NCI-H146 treated with DMSO at 0.1 percent for 48 hours (cell line): ENCODE measurements around the gene IRF9.
A peak's percentile ranks its signal among the peaks of the same experiment; 100 is the strongest.

Source experiments
- DNase-seq: peaks from one replicate; lab custom pipeline; 2025; ENCODE audit not compliant: unreplicated experiment; lab: John Stamatoyannopoulos, UW

Gene IRF9

GRCh38 chr14:24131549-24131966 lies 29.5 kb upstream of the IRF9 start:
- DNase-seq = no peak

- DNase-seq = peak; percentile 39
These were observed 28.9 kb upstream of the IRF9 start for GRCh38 chr14:24132061-24132685.

GRCh38 chr14:24132976-24133375 lies 28.1 kb upstream of the IRF9 start:
- no peak for DNase-seq

GRCh38 chr14:24133735-24134134 lies 27.3 kb upstream of the IRF9 start:
- DNase-seq = no peak

GRCh38 chr14:24135584-24135833 lies 25.6 kb upstream of the IRF9 start:
- no peak for DNase-seq

- DNase-seq = peak; percentile 84
These were observed 25.0 kb upstream of the IRF9 start, which contains the start of gene PSME1 for GRCh38 chr14:24135834-24136683. Gene PSME1, plus strand, starts transcription at chr14:24136194. Its CDS starts 69 bp downstream, at chr14:24136263.

DNA sequence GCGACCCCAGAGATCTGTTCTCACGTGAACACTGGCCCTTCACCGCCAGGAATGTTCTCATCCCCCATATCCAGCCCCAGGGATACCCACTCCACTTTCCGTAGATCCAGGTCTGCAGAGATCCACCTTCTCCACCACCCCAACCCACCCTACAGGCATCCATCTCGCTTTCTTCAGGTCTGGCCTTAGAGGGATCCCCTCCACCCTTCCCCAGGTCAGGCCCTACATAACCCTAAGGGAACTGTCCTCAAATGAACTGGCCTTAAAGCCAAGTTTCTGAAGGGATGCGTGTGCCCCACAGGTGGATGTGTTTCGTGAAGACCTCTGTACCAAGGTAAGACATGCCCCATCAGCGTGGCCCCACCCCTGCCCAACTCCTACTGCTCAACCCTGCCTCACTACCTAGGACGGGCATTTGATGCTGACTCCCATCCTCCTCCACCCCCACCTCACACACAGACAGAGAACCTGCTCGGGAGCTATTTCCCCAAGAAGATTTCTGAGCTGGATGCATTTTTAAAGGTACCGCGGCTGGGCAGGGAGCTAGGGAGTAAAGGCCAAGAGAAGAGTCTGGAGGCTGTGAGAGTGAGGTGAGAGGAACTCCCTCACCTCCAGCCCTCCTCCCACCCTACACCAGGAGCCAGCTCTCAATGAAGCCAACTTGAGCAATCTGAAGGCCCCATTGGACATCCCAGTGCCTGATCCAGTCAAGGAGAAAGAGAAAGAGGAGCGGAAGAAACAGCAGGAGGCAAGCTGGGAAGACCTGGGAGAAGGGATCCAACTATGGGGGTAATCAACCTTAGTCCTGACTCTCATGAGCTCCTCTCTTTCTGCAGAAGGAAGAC lies 24.2 kb upstream of the IRF9 start:
- DNase-seq = no peak

DNA sequence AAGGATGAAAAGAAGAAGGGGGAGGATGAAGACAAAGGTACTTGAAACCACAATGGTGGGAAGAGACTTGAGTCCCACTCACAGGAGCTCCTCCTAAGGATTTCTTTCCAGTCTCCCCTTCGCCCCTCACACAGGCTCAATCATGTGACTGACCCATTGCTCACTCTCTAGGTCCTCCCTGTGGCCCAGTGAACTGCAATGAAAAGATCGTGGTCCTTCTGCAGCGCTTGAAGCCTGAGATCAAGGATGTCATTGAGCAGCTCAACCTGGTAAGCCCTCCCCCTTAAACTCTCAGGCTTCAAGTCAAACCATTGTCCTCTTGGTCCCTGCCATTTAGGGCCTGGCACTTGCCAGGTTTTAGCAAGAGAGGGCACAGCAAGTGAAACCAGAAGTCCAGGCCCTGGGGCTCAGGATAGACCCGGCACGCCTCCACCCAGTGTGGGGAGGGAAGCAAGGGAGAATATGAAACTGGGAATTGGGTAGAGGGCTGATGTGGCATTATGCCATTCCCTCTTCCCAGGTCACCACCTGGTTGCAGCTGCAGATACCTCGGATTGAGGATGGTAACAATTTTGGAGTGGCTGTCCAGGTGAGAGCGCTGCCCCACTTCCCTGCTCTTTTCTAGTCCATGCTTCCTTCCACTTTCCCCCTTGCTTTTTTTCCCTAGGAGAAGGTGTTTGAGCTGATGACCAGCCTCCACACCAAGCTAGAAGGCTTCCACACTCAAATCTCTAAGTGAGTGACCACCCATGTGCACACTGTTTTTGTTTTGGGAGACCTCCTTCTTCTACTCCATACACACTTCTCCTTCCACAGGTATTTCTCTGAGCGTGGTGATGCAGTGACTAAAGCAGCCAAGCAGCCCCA lies 23.3 kb upstream of the IRF9 start:
- DNase-seq = no peak

- no peak for DNase-seq
These were observed 22.4 kb upstream of the IRF9 start for GRCh38 chr14:24138396-24139271.

GRCh38 chr14:24139272-24139934 lies 21.7 kb upstream of the IRF9 start:
- DNase-seq = no peak

DNA sequence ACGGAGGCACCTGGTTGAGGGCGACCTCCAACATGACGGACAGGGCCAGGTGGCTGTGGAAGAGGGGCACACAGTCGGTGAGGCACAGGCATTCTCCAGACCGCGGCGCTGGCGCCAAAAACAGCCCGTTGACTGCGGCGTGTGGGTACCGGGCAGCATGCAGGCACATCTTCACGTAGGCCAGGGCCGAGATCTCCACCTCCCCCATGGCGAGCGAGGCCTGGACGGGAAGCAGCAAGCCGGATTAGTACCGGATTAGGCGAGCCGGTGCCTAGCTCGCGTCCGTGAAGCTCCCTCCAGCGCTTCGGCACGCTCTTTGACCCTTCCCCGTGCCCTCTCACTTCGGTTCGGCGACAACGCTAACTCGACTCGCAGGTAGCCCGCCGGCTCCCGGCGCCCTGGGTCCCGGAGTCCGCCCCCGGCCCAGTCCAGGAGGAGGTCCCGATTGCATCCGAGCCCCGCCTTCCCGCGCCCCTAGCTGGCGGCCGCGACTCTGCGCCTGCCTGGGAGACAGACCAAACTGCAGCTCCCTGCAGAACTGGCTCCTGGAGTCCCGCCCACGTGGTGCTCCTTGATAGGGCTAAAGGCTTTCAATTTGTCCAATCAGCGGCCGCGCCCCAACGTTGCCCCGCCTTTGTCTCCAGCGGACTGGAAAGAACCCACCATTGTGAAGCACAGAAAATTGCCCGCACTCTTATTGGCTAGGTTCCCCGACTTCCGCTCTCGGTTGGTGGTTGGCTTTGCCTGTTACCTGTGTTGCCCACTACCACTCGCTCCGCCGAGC lies 19.8 kb upstream of the IRF9 start, which contains the start of gene EMC9:
Gene EMC9, minus strand, starts transcription at position 495 of the 784 bp plus-strand sequence. Its CDS starts 287 bp downstream, at position 208.
- DNase-seq = peak; percentile 98

- no peak for DNase-seq
These were observed 17.6 kb upstream of the IRF9 start for GRCh38 chr14:24143511-24143910.

DNA sequence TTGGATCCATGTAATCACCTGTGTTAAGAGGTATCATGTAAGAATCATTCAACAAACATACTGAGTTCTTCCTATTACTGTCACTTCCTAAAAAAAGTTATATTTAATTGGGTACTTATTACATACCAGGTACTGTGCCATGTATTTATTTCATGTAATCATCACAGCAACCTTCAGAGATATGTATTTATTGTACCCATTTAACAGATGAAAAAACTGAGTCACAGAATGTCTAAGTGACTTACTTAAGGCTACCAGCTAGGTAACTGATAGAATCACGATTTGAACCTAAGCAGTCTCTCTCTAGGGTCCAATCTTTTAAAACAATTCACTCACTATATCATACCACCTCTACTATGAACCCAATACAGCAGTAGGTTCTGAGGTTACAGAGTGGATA lies 16.6 kb upstream of the IRF9 start:
- DNase-seq = no peak

DNA sequence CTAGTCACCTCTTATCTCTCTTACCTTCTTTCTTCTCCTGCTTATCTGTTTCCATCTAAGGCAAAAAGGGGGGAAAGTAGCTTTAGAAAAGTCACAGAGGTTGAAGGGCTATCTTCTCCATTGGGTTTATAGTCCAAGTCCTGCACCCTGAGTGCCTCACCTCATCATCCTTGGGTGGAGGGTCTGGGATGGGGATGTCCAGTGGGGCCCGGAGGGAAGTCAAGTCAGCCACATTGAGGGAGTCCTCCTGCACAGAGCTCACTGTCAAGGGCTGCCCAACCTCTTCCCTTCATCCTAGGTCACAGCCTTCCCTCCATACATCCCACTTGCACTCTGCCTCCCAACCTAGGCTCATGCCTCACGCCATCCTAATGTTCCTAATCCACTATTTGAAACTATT lies 15.8 kb upstream of the IRF9 start:
- no peak for DNase-seq

GRCh38 chr14:24145690-24146452 lies 15.2 kb upstream of the IRF9 start:
- DNase-seq = no peak

DNA sequence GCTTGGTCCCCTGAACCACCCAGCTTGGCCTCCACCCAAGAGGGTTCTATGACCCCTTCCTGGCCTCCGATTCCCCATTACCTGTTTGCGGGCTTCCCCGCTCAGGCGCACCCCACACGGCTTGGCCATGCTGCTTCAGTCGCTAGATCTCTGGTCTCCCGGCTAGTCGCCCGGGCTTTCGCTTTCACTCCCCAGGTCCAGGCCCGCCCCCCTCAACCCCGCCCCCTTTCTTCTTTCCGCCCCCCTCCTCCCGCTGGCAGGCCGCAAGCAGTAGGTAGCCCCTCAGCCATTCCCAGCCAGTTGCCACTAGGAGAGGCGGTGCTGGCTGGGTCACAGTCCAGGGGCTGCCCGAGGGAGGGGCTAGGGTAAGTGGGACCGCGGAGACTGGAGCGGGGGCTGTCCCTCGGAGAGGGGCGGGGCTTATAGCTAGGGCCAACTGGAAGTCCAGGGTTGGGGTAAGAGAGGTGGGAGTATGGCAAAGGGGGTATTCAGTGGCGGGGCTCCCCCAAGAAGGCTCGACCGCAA lies 14.6 kb upstream of the IRF9 start, which contains the start of gene PSME2:
Gene PSME2, minus strand, starts transcription at position 158 of the 525 bp plus-strand sequence. Its CDS starts 29 bp downstream, at position 129.
- DNase-seq = peak; percentile 94
